DMS114 treated with DMSO at 0.1 percent for 48 hours (cell line): Measurements from ENCODE around the gene WDFY2.
A peak's percentile ranks its signal among the peaks of the same experiment; 100 is the strongest.

ENCODE experiments used
- DNase-seq: peaks from one replicate; lab custom pipeline; 2025; ENCODE audit not compliant: unreplicated experiment; lab: John Stamatoyannopoulos, UW

WDFY2 gene

DNA sequence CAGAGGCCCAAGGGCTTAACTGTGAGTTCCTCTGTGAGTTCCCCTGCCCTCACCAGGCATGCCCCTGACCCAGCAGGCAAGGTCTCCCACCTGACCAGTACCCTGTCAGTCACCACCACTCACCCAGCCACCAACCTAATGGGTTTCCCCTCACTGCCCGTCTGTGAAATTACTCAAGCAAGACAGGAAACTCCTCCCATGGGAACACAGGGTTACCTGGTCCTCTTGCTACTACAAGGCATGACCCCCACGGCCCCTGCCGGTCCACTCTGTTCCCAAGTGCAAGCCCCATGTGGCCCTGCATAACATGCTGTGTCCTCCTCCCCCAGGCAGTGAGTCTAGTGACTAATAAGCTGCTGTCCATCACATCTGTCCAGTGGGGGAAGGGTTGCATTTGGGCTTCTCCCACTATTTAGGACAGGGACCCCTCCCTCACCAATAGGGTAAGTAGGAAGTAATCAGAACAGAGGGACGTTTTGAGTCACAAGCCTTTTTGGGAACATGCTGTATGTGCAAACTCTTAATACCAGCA, 227.7 kb downstream of the WDFY2 start:
- DNase-seq = no peak

GRCh38 chr13:51814071-51814470, 229.8 kb downstream of the WDFY2 start:
- no peak for DNase-seq

- peak; percentile 14 for DNase-seq
Measured at GRCh38 chr13:51814825-51815650, 230.8 kb downstream of the WDFY2 start.

DNA sequence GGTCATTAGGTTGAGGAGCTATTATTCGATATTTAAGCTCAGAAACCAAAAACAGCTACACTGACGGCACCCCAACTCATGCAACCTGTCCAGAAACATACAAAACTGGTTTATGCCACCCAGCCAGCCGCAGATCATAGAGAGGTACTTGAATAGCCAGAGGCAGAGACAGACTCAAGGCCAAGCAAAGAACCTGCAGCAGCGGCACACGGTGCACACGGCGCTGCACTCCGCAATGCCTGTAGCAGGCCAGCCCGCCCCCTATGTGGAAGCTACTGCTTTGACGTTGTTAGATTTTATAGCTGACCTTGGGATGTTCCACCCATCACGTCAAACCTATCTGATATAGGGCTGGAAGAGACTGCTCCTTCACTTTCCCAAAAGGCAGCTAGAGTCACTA, 231.6 kb downstream of the WDFY2 start:
- no peak for DNase-seq

DNA sequence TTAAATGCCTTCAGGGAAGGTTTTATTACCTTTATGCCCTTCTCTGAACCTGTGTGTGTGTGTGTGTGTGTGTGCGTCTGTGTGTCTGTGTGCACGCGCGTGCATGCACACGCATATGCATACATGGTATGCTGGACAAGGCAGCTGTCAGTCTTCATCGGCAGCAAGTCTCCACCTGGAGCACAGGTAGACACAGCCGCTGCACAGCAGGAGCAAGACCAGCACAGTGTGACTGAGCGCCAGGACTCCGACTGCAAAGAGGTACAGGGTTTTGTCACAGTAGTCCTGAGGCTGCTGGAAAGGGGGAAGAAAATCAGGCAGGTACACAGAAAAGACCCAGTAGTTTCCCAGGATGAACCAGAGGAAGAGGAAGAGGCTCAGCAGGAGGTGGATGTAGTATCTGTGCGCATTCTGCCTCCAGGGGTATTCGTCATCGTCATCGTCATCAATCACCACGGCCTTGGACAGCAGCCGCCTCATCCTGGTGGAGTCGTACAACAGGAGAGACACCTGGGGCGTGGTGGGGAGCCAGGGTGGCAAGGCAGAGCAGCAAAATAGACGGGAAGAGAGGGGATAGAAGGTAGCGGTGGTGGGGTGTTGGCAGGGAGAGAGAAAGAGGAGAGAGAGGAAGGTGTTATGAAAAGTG, 232.5 kb downstream of the WDFY2 start:
- DNase-seq = no peak
